Neural progenitor cell (in vitro differentiated cells): ENCODE data around the gene SHBG.

Source experiments
- EZH2 ChIP-seq: fragments of 200-600 bp; sonication (generic); IDR thresholded peaks from 2 replicates; pipeline ENCODE4 v1.6.1; 2017; ENCODE audit warnings: antibody characterized with exemption, mild to moderate bottlenecking, moderate library complexity
- EZH2phosphoT487 ChIP-seq: fragments of 200-600 bp; sonication (generic); IDR thresholded peaks from 2 replicates; pipeline ENCODE4 v1.6.1; 2017; ENCODE audit warnings: antibody characterized with exemption
- TF ChIP-seq, protein P1 (sequence below): fragments of 200-600 bp; sonication (generic); IDR thresholded peaks from 2 replicates; pipeline ENCODE4 v1.5.1; 2017; ENCODE audit warnings: antibody characterized with exemption, mild to moderate bottlenecking

GRCh38 chr17:7667656-7668406 lies 37.9 kb downstream of the SHBG start:
- TF ChIP-seq, protein P1, sequence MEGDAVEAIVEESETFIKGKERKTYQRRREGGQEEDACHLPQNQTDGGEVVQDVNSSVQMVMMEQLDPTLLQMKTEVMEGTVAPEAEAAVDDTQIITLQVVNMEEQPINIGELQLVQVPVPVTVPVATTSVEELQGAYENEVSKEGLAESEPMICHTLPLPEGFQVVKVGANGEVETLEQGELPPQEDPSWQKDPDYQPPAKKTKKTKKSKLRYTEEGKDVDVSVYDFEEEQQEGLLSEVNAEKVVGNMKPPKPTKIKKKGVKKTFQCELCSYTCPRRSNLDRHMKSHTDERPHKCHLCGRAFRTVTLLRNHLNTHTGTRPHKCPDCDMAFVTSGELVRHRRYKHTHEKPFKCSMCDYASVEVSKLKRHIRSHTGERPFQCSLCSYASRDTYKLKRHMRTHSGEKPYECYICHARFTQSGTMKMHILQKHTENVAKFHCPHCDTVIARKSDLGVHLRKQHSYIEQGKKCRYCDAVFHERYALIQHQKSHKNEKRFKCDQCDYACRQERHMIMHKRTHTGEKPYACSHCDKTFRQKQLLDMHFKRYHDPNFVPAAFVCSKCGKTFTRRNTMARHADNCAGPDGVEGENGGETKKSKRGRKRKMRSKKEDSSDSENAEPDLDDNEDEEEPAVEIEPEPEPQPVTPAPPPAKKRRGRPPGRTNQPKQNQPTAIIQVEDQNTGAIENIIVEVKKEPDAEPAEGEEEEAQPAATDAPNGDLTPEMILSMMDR: no peak
- no peak for TF ChIP-seq EZH2phosphoT487
- TF ChIP-seq EZH2: no peak
